Activated naive CD4-positive, alpha-beta T cell treated with Interleukin-2 at 50 U/mL for 16 hours (primary cell): ENCODE measurements around the gene LUM.

Experiments
- DNase-seq: peaks from one replicate; pipeline ENCODE4 v3.0.0-alpha.2; 2020

LUM gene

GRCh38 chr12:91111366-91112325, at the start of gene LUM:
Gene LUM (minus strand): TSS chr12:91111494. CDS start chr12:91108979, 2,515 bp downstream.
- DNase-seq, result no peak

GRCh38 chr12:91161009-91161408, 49.7 kb upstream of the LUM start:
- DNase-seq, result no peak

GRCh38 chr12:91155990-91156389, 44.7 kb upstream of the LUM start:
- DNase-seq, result no peak

GRCh38 chr12:91154131-91154530, 42.8 kb upstream of the LUM start:
- no peak for DNase-seq

- no peak for DNase-seq
Measured at GRCh38 chr12:91144053-91144452, 32.8 kb upstream of the LUM start.

GRCh38 chr12:91143206-91143605, 31.9 kb upstream of the LUM start:
- no peak for DNase-seq

GRCh38 chr12:91142221-91142631, 30.9 kb upstream of the LUM start:
- no peak for DNase-seq

- no peak for DNase-seq
Measured at GRCh38 chr12:91140026-91140931, 29.0 kb upstream of the LUM start.

- DNase-seq, result no peak
Measured at GRCh38 chr12:91139286-91139685, 28.0 kb upstream of the LUM start.

- no peak for DNase-seq
Measured at GRCh38 chr12:91138337-91138920, 27.1 kb upstream of the LUM start.

- no peak for DNase-seq
Measured at GRCh38 chr12:91133871-91134270, 22.6 kb upstream of the LUM start.

GRCh38 chr12:91129662-91130362, 18.5 kb upstream of the LUM start:
- DNase-seq, result no peak

- DNase-seq, result no peak
Measured at GRCh38 chr12:91127751-91128150, 16.5 kb upstream of the LUM start.

- DNase-seq, result no peak
Measured at GRCh38 chr12:91127306-91127705, 16.0 kb upstream of the LUM start.

GRCh38 chr12:91126516-91126915, 15.2 kb upstream of the LUM start:
- no peak for DNase-seq

GRCh38 chr12:91123236-91123916, 12.1 kb upstream of the LUM start:
- no peak for DNase-seq

GRCh38 chr12:91120781-91121180, 9.5 kb upstream of the LUM start:
- no peak for DNase-seq

GRCh38 chr12:91119089-91119488, 7.8 kb upstream of the LUM start:
- DNase-seq, result no peak

- DNase-seq, result no peak
Measured at GRCh38 chr12:91113621-91114020, 2.3 kb upstream of the LUM start.

- no peak for DNase-seq
Measured at GRCh38 chr12:91110311-91110924, 876 bp downstream of the LUM start.

GRCh38 chr12:91109581-91110310, 1.5 kb downstream of the LUM start:
- DNase-seq, result no peak
